H9 (cell line): ENCODE measurements around the gene ANKS3. TPM values are rescaled to one million over a fixed set of nuclear protein-coding genes. Genes with fewer than 3 reads are reported as not detected.

Experiments used
- DNase-seq: peaks from one replicate; pipeline ENCODE4 v3.0.0-alpha.2; 2017
- H2AFZ ChIP-seq: one replicate; pipeline ENCODE4 v1.6.1; 2013; ENCODE audit warnings: mild to moderate bottlenecking, low read length, control low read depth, moderate library complexity
- H2AK5ac ChIP-seq: 2 replicates; pipeline ENCODE4 v1.6.1; 2013; ENCODE audit warnings: low read length, control low read depth, mixed read lengths; ENCODE audit not compliant: insufficient read length
- H2BK120ac ChIP-seq: one replicate; pipeline ENCODE4 v1.6.1; 2013; ENCODE audit warnings: low read depth, mild to moderate bottlenecking, low read length, control low read depth, inconsistent platforms; ENCODE audit not compliant: poor library complexity, severe bottlenecking
- H2BK12ac ChIP-seq: 2 replicates; pipeline ENCODE4 v1.6.1; 2013; ENCODE audit warnings: low read length, control low read depth, mixed read lengths, low read depth; ENCODE audit not compliant: insufficient read length
- H2BK15ac ChIP-seq: 2 replicates; pipeline ENCODE4 v1.6.1; 2013; ENCODE audit warnings: low read depth, low read length, control low read depth
- H2BK20ac ChIP-seq: one replicate; pipeline ENCODE4 v1.6.1; 2013; ENCODE audit warnings: low read depth, mild to moderate bottlenecking, low read length, control low read depth, inconsistent platforms; ENCODE audit not compliant: poor library complexity, severe bottlenecking
- H2BK5ac ChIP-seq: 2 replicates; pipeline ENCODE4 v1.6.1; 2013; ENCODE audit warnings: low read length, control low read depth, mixed read lengths; ENCODE audit not compliant: insufficient read length
- H3K14ac ChIP-seq: 2 replicates; pipeline ENCODE4 v1.6.1; 2013; ENCODE audit warnings: low read length, control low read depth; ENCODE audit not compliant: insufficient read depth
- H3K18ac ChIP-seq: 2 replicates; pipeline ENCODE4 v1.6.1; 2013; ENCODE audit warnings: low read depth, mild to moderate bottlenecking, mixed read lengths, low read length, control low read depth; ENCODE audit not compliant: insufficient read length
- H3K23ac ChIP-seq: 2 replicates; pipeline ENCODE4 v1.6.1; 2013; ENCODE audit warnings: low read length, control low read depth, mixed read lengths, low read depth; ENCODE audit not compliant: insufficient read length
- H3K23me2 ChIP-seq: 2 replicates; pipeline ENCODE4 v1.6.1; 2013; ENCODE audit warnings: low read depth, mild to moderate bottlenecking, mixed read lengths, low read length, control low read depth; ENCODE audit not compliant: insufficient read length, poor library complexity, severe bottlenecking
- H3K27ac ChIP-seq: 2 replicates; pipeline ENCODE4 v1.5.1; 2013; ENCODE audit warnings: low read length, control low read depth, mixed read lengths, low read depth; ENCODE audit not compliant: insufficient read length
- H3K27me3 ChIP-seq: 2 replicates; pipeline ENCODE4 v1.6.1; 2013; ENCODE audit warnings: low read length, control low read depth, inconsistent platforms; ENCODE audit not compliant: insufficient read depth
- H3K4ac ChIP-seq: 2 replicates; pipeline ENCODE4 v1.6.1; 2013; ENCODE audit warnings: low read depth, mild to moderate bottlenecking, control low read depth, inconsistent platforms, low read length, moderate library complexity
- H3K4me1 ChIP-seq: 2 replicates; pipeline ENCODE4 v1.6.1; 2013; ENCODE audit warnings: low read length, control low read depth, inconsistent platforms; ENCODE audit not compliant: insufficient read depth
- H3K4me2 ChIP-seq: 2 replicates; pipeline ENCODE4 v1.6.1; 2013; ENCODE audit warnings: low read length, control low read depth, mixed read lengths; ENCODE audit not compliant: insufficient read length, insufficient read depth
- H3K56ac ChIP-seq: 2 replicates; pipeline ENCODE4 v1.6.1; 2013; ENCODE audit warnings: low read depth, mild to moderate bottlenecking, mixed read lengths, low read length, control low read depth; ENCODE audit not compliant: insufficient read length
- H3K79me1 ChIP-seq: 2 replicates; pipeline ENCODE4 v1.6.1; 2013; ENCODE audit warnings: low read depth, mild to moderate bottlenecking, moderate library complexity, low read length, control low read depth, inconsistent platforms; ENCODE audit not compliant: insufficient read depth, poor library complexity, severe bottlenecking
- H3K79me2 ChIP-seq: 2 replicates; pipeline ENCODE4 v1.6.1; 2013; ENCODE audit warnings: low read length, control low read depth, inconsistent platforms; ENCODE audit not compliant: insufficient read depth
- H3K9ac ChIP-seq: 2 replicates; pipeline ENCODE4 v1.6.1; 2013; ENCODE audit warnings: low read length, control low read depth, mixed read lengths; ENCODE audit not compliant: insufficient read length; ENCODE audit errors: extremely low read depth
- H3K9me3 ChIP-seq: one replicate; pipeline ENCODE4 v1.6.1; 2013; ENCODE audit warnings: low read depth, low read length, inconsistent platforms; ENCODE audit not compliant: control insufficient read depth
- H3T11ph ChIP-seq: one replicate; pipeline ENCODE4 v1.6.1; 2013; ENCODE audit warnings: mild to moderate bottlenecking, low read length, control low read depth, inconsistent platforms
- H4K20me1 ChIP-seq: one replicate; pipeline ENCODE4 v1.6.1; 2013; ENCODE audit not compliant: control insufficient read depth, insufficient read length, insufficient read depth
- H4K5ac ChIP-seq: 2 replicates; pipeline ENCODE4 v1.6.1; 2013; ENCODE audit warnings: low read depth, mild to moderate bottlenecking, mixed read lengths, low read length, control low read depth; ENCODE audit not compliant: insufficient read length
- H4K8ac ChIP-seq: replicated peaks from 2 replicates; pipeline ENCODE4 v1.6.1; 2013; ENCODE audit warnings: low read length, control low read depth, mixed read lengths, low read depth; ENCODE audit not compliant: insufficient read length
- H4K91ac ChIP-seq: 2 replicates; pipeline ENCODE4 v1.6.1; 2013; ENCODE audit warnings: low read depth, mild to moderate bottlenecking, moderate library complexity, mixed read lengths, low read length, control low read depth; ENCODE audit not compliant: insufficient read length
- H3K27ac Mint-ChIP-seq, 3 experiments: 2 replicates in 2 of 3; 3 replicates in 1 of 3; pipeline ENCODE4 v1.8.0; 2020 to 2021; ENCODE audit warnings: mixed read lengths in 3 of 3, mild to moderate bottlenecking in 1 of 3, moderate library complexity in 1 of 3
- H3K27me3 Mint-ChIP-seq: 2 replicates; pipeline ENCODE4 v1.8.0; 2021; ENCODE audit warnings: low read depth, mild to moderate bottlenecking, moderate library complexity, mixed read lengths
- H3K36me3 Mint-ChIP-seq, 3 experiments: 2 replicates in 2 of 3; 3 replicates in 1 of 3; pipeline ENCODE4 v1.8.0; 2020 to 2021; ENCODE audit warnings: low read depth in 3 of 3, mixed read lengths in 3 of 3; ENCODE audit not compliant: insufficient read depth in 1 of 3
- H3K4me1 Mint-ChIP-seq, 2 experiments: 2 replicates each; pipeline ENCODE4 v1.8.0; 2020; ENCODE audit warnings: mixed read lengths in 2 of 2
- H3K4me3 Mint-ChIP-seq, 2 experiments: 2 replicates in 1 of 2; 3 replicates in 1 of 2; pipeline ENCODE4 v1.8.0; 2020 to 2021; ENCODE audit warnings: mild to moderate bottlenecking in 2 of 2, mixed read lengths in 2 of 2, moderate library complexity in 1 of 2
- H3K9me3 Mint-ChIP-seq, 2 experiments: 2 replicates in 1 of 2; 3 replicates in 1 of 2; pipeline ENCODE4 v1.8.0; 2020; ENCODE audit warnings: mild to moderate bottlenecking in 2 of 2, mixed read lengths in 2 of 2, moderate library complexity in 1 of 2
- WGBS: extraction: QIAGEN DNeasy Blood & Tissue Kit; methylation state at CpG from one replicate; pipeline ENCODE4 v1.1.7; 2013; ENCODE audit warnings: missing lambda C conversion rate, low lambda C conversion rate, mixed read lengths; ENCODE audit not compliant: insufficient read length; ENCODE audit errors: extremely low coverage; 5-methylcytosine and 5-hydroxymethylcytosine counted together
- total RNA-seq: library from RNA; stranded (reverse); gene quantifications from 2 replicates; pipeline ENCODE4 v1.2.1, GENCODE V29; 2021
- TF ChIP-seq, protein P1 (sequence below): fragments of 200-600 bp; sonication (generic); conservative IDR thresholded peaks from 3 replicates; pipeline ENCODE4 v1.8.0; 2021; ENCODE audit warnings: antibody characterized with exemption, mild to moderate bottlenecking

ANKS3 gene
- total RNA-seq, 1 experiment from 2014 or later: 32.0 TPM

GRCh38 chr16:4704913-4705312 lies 29.2 kb downstream of the ANKS3 start:
- Histone ChIP-seq H3K79me1 (no peaks in the 10 kb centered on the region), H3K23ac (no peak overlapping the region), H3T11ph (no peak overlapping the region), H3K4ac (no peak overlapping the region), H3K79me2 (no peaks in the 10 kb centered on the region), H3K23me2 (no peaks in the 10 kb centered on the region), H3K14ac (no peak overlapping the region), H2BK120ac (no peak overlapping the region), H2BK5ac (no peak overlapping the region), H2AK5ac (no peak overlapping the region), H2BK12ac (no peak overlapping the region), H3K9me3 (no peaks in the 10 kb centered on the region), H2AFZ (no peak overlapping the region), H2BK20ac (no peak overlapping the region), H3K4me1 (no peaks in the 10 kb centered on the region), H4K8ac (no peak overlapping the region), H4K5ac (no peak overlapping the region), H3K56ac (no peak overlapping the region), H3K27ac (no peak overlapping the region), H4K20me1 (no peaks in the 10 kb centered on the region), H2BK15ac (no peak overlapping the region), H3K27me3 (no peaks in the 10 kb centered on the region), H3K9ac (no peak overlapping the region), H3K4me2 (no peak overlapping the region), H4K91ac (no peak overlapping the region), H3K18ac (no peak overlapping the region)
- H3K9me3 Mint-ChIP-seq: no peaks in the 10 kb centered on the region
- H3K4me3 Mint-ChIP-seq: peak overlapping the region in 1 of 2 experiments; percentile 31; a peak in 1 of 5 replicates
- peaks cover 9 to 61% (median 46%) of the 10 kb centered on the region in 3 experiments; a peak in 6 of 7 replicates for H3K36me3 Mint-ChIP-seq
- no peaks in the 10 kb centered on the region for H3K4me1 Mint-ChIP-seq
- DNase-seq: no peak
- H3K27me3 Mint-ChIP-seq: no peaks in the 10 kb centered on the region
- WGBS: no CpG with 5 or more reads among the region's 14 CpGs
- TF ChIP-seq, protein P1, sequence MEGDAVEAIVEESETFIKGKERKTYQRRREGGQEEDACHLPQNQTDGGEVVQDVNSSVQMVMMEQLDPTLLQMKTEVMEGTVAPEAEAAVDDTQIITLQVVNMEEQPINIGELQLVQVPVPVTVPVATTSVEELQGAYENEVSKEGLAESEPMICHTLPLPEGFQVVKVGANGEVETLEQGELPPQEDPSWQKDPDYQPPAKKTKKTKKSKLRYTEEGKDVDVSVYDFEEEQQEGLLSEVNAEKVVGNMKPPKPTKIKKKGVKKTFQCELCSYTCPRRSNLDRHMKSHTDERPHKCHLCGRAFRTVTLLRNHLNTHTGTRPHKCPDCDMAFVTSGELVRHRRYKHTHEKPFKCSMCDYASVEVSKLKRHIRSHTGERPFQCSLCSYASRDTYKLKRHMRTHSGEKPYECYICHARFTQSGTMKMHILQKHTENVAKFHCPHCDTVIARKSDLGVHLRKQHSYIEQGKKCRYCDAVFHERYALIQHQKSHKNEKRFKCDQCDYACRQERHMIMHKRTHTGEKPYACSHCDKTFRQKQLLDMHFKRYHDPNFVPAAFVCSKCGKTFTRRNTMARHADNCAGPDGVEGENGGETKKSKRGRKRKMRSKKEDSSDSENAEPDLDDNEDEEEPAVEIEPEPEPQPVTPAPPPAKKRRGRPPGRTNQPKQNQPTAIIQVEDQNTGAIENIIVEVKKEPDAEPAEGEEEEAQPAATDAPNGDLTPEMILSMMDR: no peak
- H3K27ac Mint-ChIP-seq: peak overlapping the region in 2 of 3 experiments; percentile 35 to 82; a peak in 2 of 7 replicates
